ENCODE data around the gene ZNF292.
"Not testable (repeated sequence)": the region's sequence is repeated elsewhere in the genome, so short reads cannot be mapped to it uniquely, and the experiment has no call there.

The ZNF292 gene

GRCh38 chr6:87214831-87215230 is 59.5 kb downstream of the ZNF292 start:
- DNase-seq (ENCODE audit: low spot score), result no peak

- no peak for DNase-seq (ENCODE audit: low spot score)
Measured at GRCh38 chr6:87220997-87221396, 65.6 kb downstream of the ZNF292 start.

- DNase-seq (ENCODE audit: low spot score), result no peak
Measured at GRCh38 chr6:87222676-87223075, 67.3 kb downstream of the ZNF292 start.

GRCh38 chr6:87224971-87225370 is 69.6 kb downstream of the ZNF292 start:
- no peak for DNase-seq (ENCODE audit: low spot score)

GRCh38 chr6:87225511-87225910 is 70.1 kb downstream of the ZNF292 start:
- DNase-seq (ENCODE audit: low spot score), result no peak

GRCh38 chr6:87225937-87226336 is 70.6 kb downstream of the ZNF292 start:
- DNase-seq (ENCODE audit: low spot score), result no peak

GRCh38 chr6:87230801-87231200 is 75.4 kb downstream of the ZNF292 start:
- no peak for DNase-seq (ENCODE audit: low spot score)

- peak; percentile 16 for DNase-seq (ENCODE audit: low spot score)
Measured at GRCh38 chr6:87237804-87238203, 82.4 kb downstream of the ZNF292 start.

GRCh38 chr6:87239098-87239635 is 83.8 kb downstream of the ZNF292 start:
- not testable (repeated sequence) for DNase-seq (ENCODE audit: low spot score)

- no peak for DNase-seq (ENCODE audit: low spot score)
Measured at GRCh38 chr6:87241304-87241703, 85.9 kb downstream of the ZNF292 start.

GRCh38 chr6:87242311-87242710 is 86.9 kb downstream of the ZNF292 start:
- DNase-seq (ENCODE audit: low spot score), result no peak

- DNase-seq (ENCODE audit: low spot score), result no peak
Measured at GRCh38 chr6:87243812-87244211, 88.4 kb downstream of the ZNF292 start.

GRCh38 chr6:87244380-87244779 is 89.0 kb downstream of the ZNF292 start:
- DNase-seq (ENCODE audit: low spot score), result no peak

- no peak for DNase-seq (ENCODE audit: low spot score)
Measured at GRCh38 chr6:87250019-87250418, 94.7 kb downstream of the ZNF292 start.

GRCh38 chr6:87251225-87251624 is 95.9 kb downstream of the ZNF292 start:
- no peak for DNase-seq (ENCODE audit: low spot score)

- DNase-seq (ENCODE audit: low spot score), result no peak
Measured at GRCh38 chr6:87251725-87252124, 96.4 kb downstream of the ZNF292 start.

GRCh38 chr6:87257046-87257445 is 101.7 kb downstream of the ZNF292 start:
- no peak for DNase-seq (ENCODE audit: low spot score)

- no peak for DNase-seq (ENCODE audit: low spot score)
Measured at GRCh38 chr6:87257565-87257964, 102.2 kb downstream of the ZNF292 start.

GRCh38 chr6:87257975-87258374 is 102.6 kb downstream of the ZNF292 start:
- no peak for DNase-seq (ENCODE audit: low spot score)

- DNase-seq (ENCODE audit: low spot score), result no peak
Measured at GRCh38 chr6:87259791-87260190, 104.4 kb downstream of the ZNF292 start.

- no peak for DNase-seq (ENCODE audit: low spot score)
Measured at GRCh38 chr6:87261534-87261933, 106.2 kb downstream of the ZNF292 start.

GRCh38 chr6:87264481-87264880 is 109.1 kb downstream of the ZNF292 start:
- DNase-seq (ENCODE audit: low spot score), result no peak

GRCh38 chr6:87274660-87275274 is 119.4 kb downstream of the ZNF292 start:
- no peak for DNase-seq (ENCODE audit: low spot score)

- no peak for DNase-seq (ENCODE audit: low spot score)
Measured at GRCh38 chr6:87276624-87277023, 121.3 kb downstream of the ZNF292 start.
